Stimulated activated naive CD8-positive, alpha-beta T cell treated with anti-CD3 and anti-CD28 coated beads, Interleukin-15, Interleukin-2, amounts not matched to agents 100 ng/mL and 50 ng/mL, for 24 hours (primary cell): ENCODE data around the gene INPPL1.
A peak's percentile ranks its signal among the peaks of the same experiment; 100 is the strongest.
"Not testable (repeated sequence)": the region's sequence is repeated elsewhere in the genome, so short reads cannot be mapped to it uniquely, and the experiment has no call there.

Experiments
- H3K27ac Mint-ChIP-seq: one replicate; pipeline ENCODE4 v1.8.0; 2021; ENCODE audit warnings: mild to moderate bottlenecking, mixed read lengths
- H3K27me3 Mint-ChIP-seq: one replicate; pipeline ENCODE4 v1.8.0; 2021; ENCODE audit warnings: mixed read lengths
- H3K36me3 Mint-ChIP-seq: one replicate; pipeline ENCODE4 v1.8.0; 2021; ENCODE audit warnings: low read depth, mixed read lengths
- H3K4me1 Mint-ChIP-seq: one replicate; pipeline ENCODE4 v1.8.0; 2021; ENCODE audit warnings: low read depth, mixed read lengths
- H3K4me3 Mint-ChIP-seq: one replicate; pipeline ENCODE4 v1.8.0; 2021; ENCODE audit warnings: mild to moderate bottlenecking, mixed read lengths
- H3K9me3 Mint-ChIP-seq: one replicate; pipeline ENCODE4 v1.8.0; 2021; ENCODE audit warnings: mixed read lengths

The INPPL1 gene, protein sequence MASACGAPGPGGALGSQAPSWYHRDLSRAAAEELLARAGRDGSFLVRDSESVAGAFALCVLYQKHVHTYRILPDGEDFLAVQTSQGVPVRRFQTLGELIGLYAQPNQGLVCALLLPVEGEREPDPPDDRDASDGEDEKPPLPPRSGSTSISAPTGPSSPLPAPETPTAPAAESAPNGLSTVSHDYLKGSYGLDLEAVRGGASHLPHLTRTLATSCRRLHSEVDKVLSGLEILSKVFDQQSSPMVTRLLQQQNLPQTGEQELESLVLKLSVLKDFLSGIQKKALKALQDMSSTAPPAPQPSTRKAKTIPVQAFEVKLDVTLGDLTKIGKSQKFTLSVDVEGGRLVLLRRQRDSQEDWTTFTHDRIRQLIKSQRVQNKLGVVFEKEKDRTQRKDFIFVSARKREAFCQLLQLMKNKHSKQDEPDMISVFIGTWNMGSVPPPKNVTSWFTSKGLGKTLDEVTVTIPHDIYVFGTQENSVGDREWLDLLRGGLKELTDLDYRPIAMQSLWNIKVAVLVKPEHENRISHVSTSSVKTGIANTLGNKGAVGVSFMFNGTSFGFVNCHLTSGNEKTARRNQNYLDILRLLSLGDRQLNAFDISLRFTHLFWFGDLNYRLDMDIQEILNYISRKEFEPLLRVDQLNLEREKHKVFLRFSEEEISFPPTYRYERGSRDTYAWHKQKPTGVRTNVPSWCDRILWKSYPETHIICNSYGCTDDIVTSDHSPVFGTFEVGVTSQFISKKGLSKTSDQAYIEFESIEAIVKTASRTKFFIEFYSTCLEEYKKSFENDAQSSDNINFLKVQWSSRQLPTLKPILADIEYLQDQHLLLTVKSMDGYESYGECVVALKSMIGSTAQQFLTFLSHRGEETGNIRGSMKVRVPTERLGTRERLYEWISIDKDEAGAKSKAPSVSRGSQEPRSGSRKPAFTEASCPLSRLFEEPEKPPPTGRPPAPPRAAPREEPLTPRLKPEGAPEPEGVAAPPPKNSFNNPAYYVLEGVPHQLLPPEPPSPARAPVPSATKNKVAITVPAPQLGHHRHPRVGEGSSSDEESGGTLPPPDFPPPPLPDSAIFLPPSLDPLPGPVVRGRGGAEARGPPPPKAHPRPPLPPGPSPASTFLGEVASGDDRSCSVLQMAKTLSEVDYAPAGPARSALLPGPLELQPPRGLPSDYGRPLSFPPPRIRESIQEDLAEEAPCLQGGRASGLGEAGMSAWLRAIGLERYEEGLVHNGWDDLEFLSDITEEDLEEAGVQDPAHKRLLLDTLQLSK

DNA sequence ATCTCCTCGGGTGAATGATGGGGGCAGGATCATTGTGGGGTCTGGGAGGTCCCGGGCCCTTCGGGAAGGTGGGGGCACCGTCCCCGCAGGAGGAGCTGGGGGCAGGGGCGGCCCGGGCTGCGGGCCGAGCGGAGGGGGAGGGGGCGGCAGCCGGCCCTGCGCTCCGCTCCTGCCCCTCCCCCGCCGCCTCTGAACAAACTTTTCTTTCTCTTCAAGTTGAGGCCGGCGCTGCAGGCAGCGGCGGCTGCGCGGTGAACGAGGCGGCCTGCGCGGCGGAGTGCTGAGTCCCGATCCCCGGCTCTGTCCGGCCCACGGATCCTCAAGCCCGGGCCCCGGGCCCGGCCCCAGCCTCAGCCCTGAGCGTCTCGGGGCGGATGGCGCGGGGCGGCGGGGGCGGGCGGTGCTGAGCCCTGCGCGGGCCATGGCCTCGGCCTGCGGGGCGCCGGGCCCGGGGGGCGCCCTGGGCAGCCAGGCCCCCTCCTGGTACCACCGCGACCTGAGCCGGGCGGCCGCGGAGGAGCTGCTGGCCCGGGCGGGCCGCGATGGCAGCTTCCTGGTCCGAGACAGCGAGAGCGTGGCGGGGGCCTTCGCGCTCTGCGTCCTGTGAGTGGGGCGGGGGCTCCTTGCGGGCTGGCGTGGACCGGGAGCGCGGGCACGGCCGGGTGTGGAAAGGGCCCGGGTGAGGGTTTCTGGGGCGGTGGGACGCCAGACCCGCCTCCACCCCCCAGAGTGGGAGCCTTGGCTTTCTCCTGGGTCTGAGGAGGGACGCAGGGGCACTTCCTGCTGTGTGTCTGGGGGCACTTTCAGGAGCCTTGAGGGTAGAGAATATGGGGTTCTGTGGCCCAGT lies at the start of gene INPPL1:
TSS of gene INPPL1 (plus strand) at position 204 of the 847 bp plus-strand sequence. CDS start at position 422, 218 bp downstream.
- no peaks in the 10 kb centered on the region for H3K9me3 Mint-ChIP-seq
- peaks cover 8% of the 10 kb centered on the region for H3K36me3 Mint-ChIP-seq
- peaks cover 26% of the 10 kb centered on the region for H3K4me1 Mint-ChIP-seq
- H3K27me3 Mint-ChIP-seq: no peaks in the 10 kb centered on the region
- peak within 1 kb of the TSS; percentile 92 for H3K4me3 Mint-ChIP-seq
- peak within 1 kb of the TSS; percentile 92 for H3K27ac Mint-ChIP-seq

DNA sequence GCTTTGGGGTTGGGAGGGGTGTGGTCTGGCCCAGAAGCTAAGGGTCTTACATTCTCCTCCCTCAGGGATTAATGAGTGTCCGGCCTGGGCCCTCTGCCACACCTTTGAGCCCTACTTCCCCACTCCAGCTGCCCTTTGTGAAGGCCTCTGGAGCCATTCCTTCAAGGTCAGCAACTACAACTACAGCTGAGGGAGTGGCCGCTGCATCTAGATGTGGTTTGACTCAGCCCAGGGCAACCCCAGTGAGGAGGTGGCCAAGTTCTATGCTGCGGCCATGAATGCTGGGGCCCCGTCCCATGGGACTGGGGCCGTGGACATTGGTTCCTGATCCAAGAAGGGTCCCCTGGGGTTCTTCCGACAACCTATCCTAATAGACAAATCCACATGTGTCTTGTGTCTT lies 46.9 kb upstream of the INPPL1 start:
- Mint-ChIP-seq H3K27me3 (peaks cover 17% of the 10 kb centered on the region), H3K36me3 (no peaks in the 10 kb centered on the region), H3K4me3 (no peak overlapping the region), H3K9me3 (no peaks in the 10 kb centered on the region), H3K27ac (no peak overlapping the region), H3K4me1 (peaks cover 17% of the 10 kb centered on the region)

DNA sequence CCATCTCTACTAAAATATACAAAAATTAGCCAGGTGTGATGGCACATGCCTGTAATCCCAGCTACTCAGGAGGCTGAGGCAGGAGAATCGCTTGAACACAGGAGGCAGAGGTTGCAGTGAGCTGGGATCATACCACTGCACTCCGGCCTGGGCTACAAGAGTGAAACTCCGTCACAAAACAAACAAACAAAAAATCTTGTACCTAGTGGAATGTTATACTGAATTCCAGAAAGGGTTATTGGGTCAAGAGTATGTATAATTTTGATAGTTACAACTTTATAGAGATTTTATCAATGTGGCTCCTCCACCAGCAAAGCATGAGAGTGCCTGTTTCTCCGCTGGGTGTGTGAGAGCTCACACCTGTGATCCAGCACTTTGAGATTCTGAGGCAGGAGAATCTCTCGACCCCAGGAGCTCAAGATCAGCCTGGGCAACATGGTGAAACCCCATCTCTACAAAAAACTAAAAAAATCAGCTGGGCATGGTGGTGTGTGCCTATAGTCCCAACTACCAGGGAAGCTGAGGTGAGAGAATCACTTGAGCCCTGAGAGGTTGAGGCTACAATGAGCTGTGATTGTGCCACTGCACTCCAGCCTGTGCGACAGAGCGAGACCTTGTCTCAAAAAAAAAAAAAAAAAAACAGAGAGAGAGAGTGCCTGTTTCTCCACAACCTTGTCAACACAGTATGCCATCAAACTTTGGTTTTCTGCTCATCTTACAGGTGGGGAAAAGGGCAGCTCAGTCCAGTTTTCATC lies 45.3 kb upstream of the INPPL1 start:
- H3K27ac Mint-ChIP-seq: peak overlapping the region; percentile 56
- no peak overlapping the region for H3K4me3 Mint-ChIP-seq
- no peaks in the 10 kb centered on the region for H3K36me3 Mint-ChIP-seq
- H3K27me3 Mint-ChIP-seq: peaks cover 22% of the 10 kb centered on the region
- no peaks in the 10 kb centered on the region for H3K9me3 Mint-ChIP-seq
- peaks cover 22% of the 10 kb centered on the region for H3K4me1 Mint-ChIP-seq

DNA sequence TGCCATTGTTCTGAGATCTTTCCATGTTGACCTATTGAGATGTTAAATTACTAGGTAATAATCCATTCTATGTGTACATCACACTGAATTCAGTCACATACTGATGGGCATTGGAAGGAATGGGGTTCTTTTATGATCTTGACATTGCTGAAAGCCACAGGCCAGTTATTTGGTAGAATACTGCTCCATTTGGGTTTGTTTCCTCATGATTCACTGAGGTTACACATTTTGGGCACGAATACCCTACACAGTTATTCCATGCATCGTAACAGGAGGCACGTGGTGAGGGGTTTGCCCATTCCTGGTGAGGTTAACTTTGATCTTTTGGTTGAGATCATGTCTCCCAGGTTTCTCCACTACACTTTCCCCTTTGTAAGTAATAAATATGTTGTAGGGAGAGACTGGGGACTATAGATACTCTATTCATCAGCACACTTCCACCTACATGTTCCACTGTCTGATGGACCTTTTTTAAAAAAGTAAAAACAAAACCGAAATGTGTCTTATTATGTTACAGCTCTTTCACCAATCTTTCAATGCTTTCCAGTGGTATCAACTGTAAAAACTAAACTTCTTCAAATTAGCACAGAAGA lies 44.7 kb upstream of the INPPL1 start:
- Mint-ChIP-seq H3K4me3 (no peak overlapping the region), H3K27ac (peak overlapping the region; percentile 56), H3K9me3 (no peaks in the 10 kb centered on the region), H3K4me1 (peaks cover 22% of the 10 kb centered on the region), H3K36me3 (no peaks in the 10 kb centered on the region), H3K27me3 (peaks cover 22% of the 10 kb centered on the region)

DNA sequence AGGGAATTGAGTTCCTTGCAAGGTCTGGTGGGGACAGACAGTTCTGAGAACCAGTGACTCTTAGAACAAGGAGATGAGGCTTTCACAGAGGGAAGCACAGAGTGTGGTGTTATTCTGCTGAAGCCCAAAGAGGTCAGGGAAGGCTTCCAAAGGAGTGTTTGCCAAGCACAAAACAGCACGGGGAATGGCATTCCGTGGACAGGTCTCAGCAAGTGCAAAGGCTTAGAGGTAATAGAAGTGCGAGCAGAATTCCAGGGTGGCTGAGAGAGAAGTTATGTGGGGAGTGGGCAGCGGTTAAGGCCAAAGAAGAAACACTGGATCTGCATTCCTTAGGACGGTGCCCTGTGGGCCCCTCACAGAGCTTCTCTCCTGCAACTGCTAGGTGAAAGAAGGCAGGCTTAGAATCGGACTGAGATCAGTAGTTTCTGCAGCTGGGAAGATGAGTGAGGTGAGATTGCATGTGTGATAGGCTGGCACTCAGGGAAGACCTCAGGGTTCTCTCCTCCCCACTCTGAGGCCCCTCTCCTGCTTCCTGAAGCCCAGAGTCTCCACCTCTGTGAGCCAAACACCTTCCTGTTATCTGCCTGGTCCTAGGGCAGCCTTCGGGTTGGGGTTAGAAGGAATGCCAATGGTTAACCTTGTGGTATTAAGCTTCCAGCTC lies 43.5 kb upstream of the INPPL1 start:
- Mint-ChIP-seq H3K27me3 (peaks cover 22% of the 10 kb centered on the region), H3K4me1 (peaks cover 22% of the 10 kb centered on the region), H3K27ac (peak overlapping the region; percentile 56)
- not testable (repeated sequence) for H3K36me3 Mint-ChIP-seq, H3K4me3 Mint-ChIP-seq, H3K9me3 Mint-ChIP-seq

DNA sequence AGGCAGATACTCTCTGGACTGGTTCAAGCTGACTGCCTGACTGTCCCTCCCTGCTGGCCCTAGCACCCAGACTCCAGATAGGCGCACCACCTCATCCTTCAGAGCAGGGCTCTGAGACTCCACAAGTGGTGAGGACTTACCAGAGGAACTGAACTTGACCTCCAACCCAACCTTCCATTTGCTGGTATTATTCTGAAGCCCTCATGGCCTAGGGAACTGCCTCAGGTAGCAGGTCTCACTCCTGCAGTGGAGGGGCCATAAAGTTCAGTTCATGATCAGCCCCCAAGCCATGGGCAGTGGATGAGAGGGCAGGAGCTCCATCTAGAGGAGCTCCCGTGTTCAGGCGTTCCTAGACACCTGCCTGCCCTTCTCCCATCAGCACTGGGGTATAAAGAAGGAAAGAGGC lies 43.0 kb upstream of the INPPL1 start:
- not testable (repeated sequence) for H3K4me3 Mint-ChIP-seq, H3K9me3 Mint-ChIP-seq, H3K27ac Mint-ChIP-seq, H3K36me3 Mint-ChIP-seq
- Mint-ChIP-seq H3K27me3 (peaks cover 22% of the 10 kb centered on the region), H3K4me1 (peaks cover 22% of the 10 kb centered on the region)

DNA sequence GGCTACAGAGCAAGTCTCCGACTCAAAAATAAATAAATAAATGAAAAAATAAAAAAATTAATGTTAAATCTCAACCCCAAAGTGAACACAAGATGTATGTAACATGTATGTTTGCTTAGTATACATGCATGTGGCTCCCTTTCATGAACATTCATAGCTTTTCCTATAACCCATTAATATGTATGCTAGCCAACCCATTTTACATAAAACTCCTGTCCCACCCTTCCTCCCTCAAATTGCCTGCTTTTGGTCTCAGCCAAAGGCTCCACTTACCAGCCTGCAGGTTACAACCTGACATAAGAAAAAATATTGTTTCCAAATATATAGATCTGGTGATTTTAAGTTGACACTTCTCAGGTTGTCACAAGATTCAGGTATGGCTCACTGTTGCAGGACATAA lies 36.3 kb upstream of the INPPL1 start:
- no peak overlapping the region for H3K27ac Mint-ChIP-seq
- no peaks in the 10 kb centered on the region for H3K36me3 Mint-ChIP-seq
- H3K4me1 Mint-ChIP-seq: peaks cover 3% of the 10 kb centered on the region
- H3K27me3 Mint-ChIP-seq: peaks cover 4% of the 10 kb centered on the region
- no peaks in the 10 kb centered on the region for H3K9me3 Mint-ChIP-seq
- H3K4me3 Mint-ChIP-seq: no peak overlapping the region

DNA sequence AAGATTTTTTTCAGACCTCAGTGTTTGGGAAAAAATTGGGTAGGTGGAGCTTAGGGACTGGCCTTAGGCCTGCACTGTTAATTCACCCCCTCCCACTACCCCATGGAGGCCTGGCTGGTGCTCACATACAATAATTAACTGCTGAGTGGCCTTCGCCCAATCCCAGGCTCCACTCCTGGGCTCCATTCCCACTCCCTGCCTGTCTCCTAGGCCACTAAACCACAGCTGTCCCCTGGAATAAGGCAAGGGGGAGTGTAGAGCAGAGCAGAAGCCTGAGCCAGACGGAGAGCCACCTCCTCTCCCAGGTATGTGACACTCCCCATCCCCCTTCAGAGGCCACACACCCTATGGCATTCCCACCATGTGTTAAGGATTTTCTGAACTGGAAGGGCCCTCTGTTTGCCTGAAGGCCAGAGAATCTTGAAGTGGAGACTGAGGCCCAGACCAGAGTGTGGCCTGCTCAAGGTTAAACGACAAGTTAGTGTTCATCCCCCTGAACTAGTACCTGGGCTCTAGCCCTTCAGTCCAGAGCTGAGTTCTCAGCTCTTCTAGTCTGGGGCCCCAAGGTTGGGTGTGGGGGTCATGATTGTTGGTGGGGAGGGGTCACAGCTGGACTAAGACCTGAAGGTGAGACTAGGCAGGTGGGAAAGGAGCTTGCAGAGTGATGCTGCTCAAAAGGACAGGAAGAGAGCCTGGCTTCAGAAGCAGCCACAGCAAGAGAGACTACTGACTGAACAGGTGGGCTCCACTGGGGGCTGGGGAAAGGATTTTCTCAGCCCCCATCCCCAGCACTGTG lies 34.9 kb upstream of the INPPL1 start:
- Mint-ChIP-seq H3K4me3 (no peak overlapping the region), H3K4me1 (no peaks in the 10 kb centered on the region), H3K9me3 (no peaks in the 10 kb centered on the region), H3K36me3 (no peaks in the 10 kb centered on the region), H3K27ac (no peak overlapping the region), H3K27me3 (no peaks in the 10 kb centered on the region)

DNA sequence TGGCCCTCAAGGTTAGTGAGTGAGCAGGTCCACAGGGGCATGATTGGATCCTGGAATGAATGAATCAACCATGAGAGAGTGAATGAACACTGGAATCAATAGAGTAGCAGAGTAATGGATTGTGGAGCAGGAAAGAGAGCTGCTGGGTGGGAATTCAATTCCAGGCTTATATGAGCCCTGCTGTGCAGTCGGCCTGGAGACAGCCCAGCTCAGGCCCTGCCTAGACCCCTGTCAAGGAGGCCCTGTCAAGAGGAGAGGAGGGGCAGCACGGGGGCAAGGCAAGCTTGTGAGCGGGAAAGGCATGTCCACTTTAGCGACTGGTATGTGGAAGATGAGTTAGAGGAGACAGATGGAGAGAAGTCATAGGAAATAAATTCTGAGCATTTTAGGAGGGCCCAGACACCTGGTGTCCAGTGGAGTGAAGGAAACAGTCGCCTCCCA lies 33.9 kb upstream of the INPPL1 start:
- Mint-ChIP-seq H3K4me1 (no peaks in the 10 kb centered on the region), H3K36me3 (no peaks in the 10 kb centered on the region), H3K4me3 (no peak overlapping the region), H3K27ac (no peak overlapping the region), H3K9me3 (no peaks in the 10 kb centered on the region), H3K27me3 (no peaks in the 10 kb centered on the region)

DNA sequence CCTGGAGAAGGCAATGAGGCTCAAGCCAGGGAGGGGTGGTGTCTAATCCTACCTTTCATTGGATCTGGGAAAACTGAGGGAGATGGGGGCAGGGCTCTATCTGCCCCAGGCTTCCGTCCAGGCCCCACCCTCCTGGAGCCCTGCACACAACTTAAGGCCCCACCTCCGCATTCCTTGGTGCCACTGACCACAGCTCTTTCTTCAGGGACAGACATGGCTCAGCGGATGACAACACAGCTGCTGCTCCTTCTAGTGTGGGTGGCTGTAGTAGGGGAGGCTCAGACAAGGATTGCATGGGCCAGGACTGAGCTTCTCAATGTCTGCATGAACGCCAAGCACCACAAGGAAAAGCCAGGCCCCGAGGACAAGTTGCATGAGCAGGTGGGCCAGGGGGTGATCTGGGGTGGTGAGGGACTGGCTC lies 32.6 kb upstream of the INPPL1 start, which contains the start of gene FOLR1:
TSS of gene FOLR1 (plus strand) at position 180 of the 421 bp plus-strand sequence. CDS start at position 214, 34 bp downstream.
- H3K4me3 Mint-ChIP-seq: no peak within 1 kb of the TSS
- no peaks in the 10 kb centered on the region for H3K27me3 Mint-ChIP-seq
- no peaks in the 10 kb centered on the region for H3K4me1 Mint-ChIP-seq
- H3K27ac Mint-ChIP-seq: no peak within 1 kb of the TSS
- H3K9me3 Mint-ChIP-seq: no peaks in the 10 kb centered on the region
- no peaks in the 10 kb centered on the region for H3K36me3 Mint-ChIP-seq

DNA sequence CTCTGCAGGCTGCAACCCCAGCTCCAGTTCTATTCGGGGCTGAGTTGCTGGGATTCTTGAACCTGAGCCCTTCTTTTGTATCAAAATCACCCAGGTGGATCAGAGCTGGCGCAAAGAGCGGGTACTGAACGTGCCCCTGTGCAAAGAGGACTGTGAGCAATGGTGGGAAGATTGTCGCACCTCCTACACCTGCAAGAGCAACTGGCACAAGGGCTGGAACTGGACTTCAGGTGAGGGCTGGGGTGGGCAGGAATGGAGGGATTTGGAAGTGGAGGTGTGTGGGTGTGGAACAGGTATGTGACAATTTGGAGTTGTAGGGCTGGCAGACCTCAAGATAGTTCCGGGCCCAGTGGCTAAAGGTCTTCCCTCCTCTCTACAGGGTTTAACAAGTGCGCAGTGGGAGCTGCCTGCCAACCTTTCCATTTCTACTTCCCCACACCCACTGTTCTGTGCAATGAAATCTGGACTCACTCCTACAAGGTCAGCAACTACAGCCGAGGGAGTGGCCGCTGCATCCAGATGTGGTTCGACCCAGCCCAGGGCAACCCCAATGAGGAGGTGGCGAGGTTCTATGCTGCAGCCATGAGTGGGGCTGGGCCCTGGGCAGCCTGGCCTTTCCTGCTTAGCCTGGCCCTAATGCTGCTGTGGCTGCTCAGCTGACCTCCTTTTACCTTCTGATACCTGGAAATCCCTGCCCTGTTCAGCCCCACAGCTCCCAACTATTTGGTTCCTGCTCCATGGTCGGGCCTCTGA lies 28.9 kb upstream of the INPPL1 start:
- H3K36me3 Mint-ChIP-seq: no peaks in the 10 kb centered on the region
- no peak overlapping the region for H3K4me3 Mint-ChIP-seq
- no peaks in the 10 kb centered on the region for H3K27me3 Mint-ChIP-seq
- H3K4me1 Mint-ChIP-seq: no peaks in the 10 kb centered on the region
- H3K27ac Mint-ChIP-seq: no peak overlapping the region
- no peaks in the 10 kb centered on the region for H3K9me3 Mint-ChIP-seq

DNA sequence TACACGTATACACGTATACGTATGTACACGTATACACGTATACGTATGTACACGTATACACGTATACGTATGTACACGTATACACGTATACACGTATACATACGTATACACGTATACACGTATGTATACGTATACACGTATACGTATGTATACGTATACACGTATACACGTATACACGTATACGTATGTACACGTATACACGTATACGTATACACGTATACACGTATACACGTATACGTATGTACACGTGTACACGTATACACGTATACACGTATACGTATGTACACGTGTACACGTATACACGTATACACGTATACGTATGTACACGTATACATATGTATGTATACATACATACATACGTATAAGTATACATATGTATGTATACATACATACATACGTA lies 23.1 kb upstream of the INPPL1 start:
- H3K36me3 Mint-ChIP-seq, H3K9me3 Mint-ChIP-seq: not testable (repeated sequence)

More for the DNA sequence above, 23.1 kb upstream of the INPPL1 start:
- H3K4me3 Mint-ChIP-seq, H3K27me3 Mint-ChIP-seq, H3K4me1 Mint-ChIP-seq, H3K27ac Mint-ChIP-seq: not testable (repeated sequence)
